ENCODE measurements around the gene OLFM2. TPM values are rescaled to one million over a fixed set of nuclear protein-coding genes. Genes with fewer than 3 reads are reported as not detected.
A peak's percentile ranks its signal among the peaks of the same experiment; 100 is the strongest.

Gene OLFM2
- total RNA-seq, 1 experiment from 2014 or later: 75.6 TPM

DNA sequence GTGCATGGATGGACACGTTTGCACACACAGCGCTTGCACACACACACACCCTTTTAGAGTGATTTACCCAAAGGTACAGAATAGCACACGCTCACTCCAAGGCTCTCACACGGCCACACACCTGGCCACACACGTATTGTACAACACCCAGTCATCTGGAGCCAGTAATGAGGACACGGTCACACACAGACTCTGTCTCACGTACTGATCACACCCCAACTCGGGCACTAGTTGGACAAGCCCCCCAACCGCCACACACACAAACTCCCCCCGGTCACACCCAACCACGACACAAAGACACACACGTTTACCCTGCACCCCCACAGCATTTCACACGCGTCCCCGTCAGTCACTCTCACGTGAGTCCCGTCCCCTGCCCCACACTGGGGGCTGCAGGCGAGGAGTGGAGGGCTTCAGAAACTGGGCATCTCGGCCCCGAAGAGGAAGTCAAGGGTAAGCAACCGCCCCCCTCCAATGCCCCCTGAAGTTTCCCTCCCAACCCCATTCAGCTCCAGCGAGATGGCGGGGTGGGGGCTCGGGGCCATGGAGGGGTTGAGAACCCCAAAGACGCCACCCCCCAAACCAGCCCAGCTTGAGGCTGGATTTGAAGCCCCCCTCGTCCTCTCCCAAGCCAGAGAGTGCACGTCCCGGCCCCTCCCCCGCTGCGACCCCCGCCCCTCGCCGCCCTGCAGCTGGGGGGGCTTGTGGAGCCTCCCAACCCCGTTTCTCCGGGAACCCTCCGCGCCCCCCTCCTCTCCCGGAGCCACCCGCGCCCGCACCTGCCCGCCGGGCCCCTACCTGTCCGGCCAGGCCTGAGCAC is 599 bp downstream of the OLFM2 start:
- H2BK5ac ChIP-seq (ENCODE audit: insufficient read length, low read length): no peak overlapping the region
- H3K9me3 ChIP-seq (ENCODE audit: control insufficient read depth, low read depth, low read length): no peaks in the 10 kb centered on the region
- no peak overlapping the region for H4K5ac ChIP-seq (ENCODE audit: insufficient read length, low read depth, low read length)
- peaks cover 27 to 40% of the 10 kb centered on the region in 2 experiments for H3K4me1 Mint-ChIP-seq
- peak overlapping the region; percentile 41 for H3K18ac ChIP-seq (ENCODE audit: insufficient read length, low read depth, low read length)
- H2AFZ ChIP-seq (ENCODE audit: low read length): no peak overlapping the region
- H4K20me1 ChIP-seq (ENCODE audit: control insufficient read depth, insufficient read depth, insufficient read length): no peaks in the 10 kb centered on the region
- no peaks in the 10 kb centered on the region for H3K27me3 ChIP-seq (ENCODE audit: insufficient read depth, low read length)
- peak overlapping the region; percentile 9 to 93 (median 78); a peak in 6 of 7 replicates for H3K27ac Mint-ChIP-seq
- H3K4me1 ChIP-seq (ENCODE audit: insufficient read depth, low read length): peaks cover 6% of the 10 kb centered on the region; the same call in 1 of the 2 replicates
- H2BK12ac ChIP-seq (ENCODE audit: insufficient read length, low read depth, low read length): no peak overlapping the region
- H2BK120ac ChIP-seq (ENCODE audit: low read depth, low read length, poor library complexity, severe bottlenecking): no peak overlapping the region
- no peak overlapping the region for H3T11ph ChIP-seq (ENCODE audit: low read length)
- peak overlapping the region; percentile 67 for H3K14ac ChIP-seq (ENCODE audit: insufficient read depth, low read length)
- H4K91ac ChIP-seq (ENCODE audit: insufficient read length, low read depth, low read length): no peak overlapping the region
- H3K27ac ChIP-seq (ENCODE audit: insufficient read length, low read depth, low read length): no peak overlapping the region
- 0 out of 5 replicates have a peak, but pooled peaks cover 0 to 3% of the 10 kb centered on the region in 2 experiments for H3K9me3 Mint-ChIP-seq
- peaks cover 5% of the 10 kb centered on the region for H3K79me1 ChIP-seq (ENCODE audit: insufficient read depth, low read depth, low read length, poor library complexity, severe bottlenecking)
- H2AK5ac ChIP-seq (ENCODE audit: insufficient read length, low read length): no peak overlapping the region
- H4K8ac ChIP-seq (replicated peaks; ENCODE audit: insufficient read length, low read depth, low read length): no peak overlapping the region
- WGBS (ENCODE audit: extremely low coverage, insufficient read length, low lambda C conversion rate): no CpG with 5 or more reads among the region's 44 CpGs
- H3K27me3 Mint-ChIP-seq (ENCODE audit: low read depth): peaks cover 15% of the 10 kb centered on the region
- H2BK15ac ChIP-seq (ENCODE audit: low read depth, low read length): no peak overlapping the region
- no peak overlapping the region for H3K4ac ChIP-seq (ENCODE audit: low read depth, low read length)
- H3K4me3 Mint-ChIP-seq: peak overlapping the region; percentile 88 to 99
- H3K23me2 ChIP-seq (ENCODE audit: insufficient read length, low read depth, low read length, poor library complexity, severe bottlenecking): peaks cover 10% of the 10 kb centered on the region
- peak overlapping the region; percentile 95 for H3K4me2 ChIP-seq (ENCODE audit: insufficient read depth, insufficient read length, low read length)
- no peak overlapping the region for H2BK20ac ChIP-seq (ENCODE audit: low read depth, low read length, poor library complexity, severe bottlenecking)
- peak overlapping the region; percentile 79 for H3K9ac ChIP-seq (ENCODE audit: extremely low read depth, insufficient read length, low read length)
- peak; percentile 32 for DNase-seq
- TF ChIP-seq, protein P1, sequence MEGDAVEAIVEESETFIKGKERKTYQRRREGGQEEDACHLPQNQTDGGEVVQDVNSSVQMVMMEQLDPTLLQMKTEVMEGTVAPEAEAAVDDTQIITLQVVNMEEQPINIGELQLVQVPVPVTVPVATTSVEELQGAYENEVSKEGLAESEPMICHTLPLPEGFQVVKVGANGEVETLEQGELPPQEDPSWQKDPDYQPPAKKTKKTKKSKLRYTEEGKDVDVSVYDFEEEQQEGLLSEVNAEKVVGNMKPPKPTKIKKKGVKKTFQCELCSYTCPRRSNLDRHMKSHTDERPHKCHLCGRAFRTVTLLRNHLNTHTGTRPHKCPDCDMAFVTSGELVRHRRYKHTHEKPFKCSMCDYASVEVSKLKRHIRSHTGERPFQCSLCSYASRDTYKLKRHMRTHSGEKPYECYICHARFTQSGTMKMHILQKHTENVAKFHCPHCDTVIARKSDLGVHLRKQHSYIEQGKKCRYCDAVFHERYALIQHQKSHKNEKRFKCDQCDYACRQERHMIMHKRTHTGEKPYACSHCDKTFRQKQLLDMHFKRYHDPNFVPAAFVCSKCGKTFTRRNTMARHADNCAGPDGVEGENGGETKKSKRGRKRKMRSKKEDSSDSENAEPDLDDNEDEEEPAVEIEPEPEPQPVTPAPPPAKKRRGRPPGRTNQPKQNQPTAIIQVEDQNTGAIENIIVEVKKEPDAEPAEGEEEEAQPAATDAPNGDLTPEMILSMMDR (conservative IDR thresholded peaks at IDR 0.05): no peak
- no peaks in the 10 kb centered on the region for H3K79me2 ChIP-seq (ENCODE audit: insufficient read depth, low read length)
- no peak overlapping the region for H3K23ac ChIP-seq (ENCODE audit: insufficient read length, low read depth, low read length)
- peak overlapping the region; percentile 19 for H3K56ac ChIP-seq (ENCODE audit: insufficient read length, low read depth, low read length)
- H3K36me3 Mint-ChIP-seq (ENCODE audit: insufficient read depth in 1 of 3, low read depth in 3 of 3): peaks cover 1 to 5% (median 3%) of the 10 kb centered on the region in 3 experiments
